Epithelial cell of proximal tubule (primary cell): ENCODE measurements around the gene RBM44. TPM values are rescaled to one million over a fixed set of nuclear protein-coding genes. Genes with fewer than 3 reads are reported as not detected.

Source experiments
- DNase-seq: peaks from one replicate; pipeline ENCODE4 v3.0.0-alpha.2; 2011; ENCODE audit warnings: low read depth
- H3K4me3 ChIP-seq: 2 replicates; pipeline ENCODE4 v1.5.1; 2011; ENCODE audit warnings: low read depth, mild to moderate bottlenecking, low read length
- CTCF ChIP-seq: conservative IDR thresholded peaks from 2 replicates; pipeline ENCODE4 v1.5.1; 2012; ENCODE audit warnings: low read depth, mild to moderate bottlenecking, low read length
- total RNA-seq: library from RNA; depleted of rRNA; stranded (reverse); fragments of >200 nt; gene quantifications from 2 replicates; pipeline ENCODE4 v1.2.3, GENCODE V29; 2015

Gene RBM44
- total RNA-seq, 1 donor from 2014 or later, result 0.75 TPM

GRCh38 chr2:237873897-237874551 is 75.4 kb downstream of the RBM44 start:
- DNase-seq, result no peak
- TF ChIP-seq CTCF, result no peak
- no peak overlapping the region for H3K4me3 ChIP-seq

GRCh38 chr2:237874585-237875161 is 76.1 kb downstream of the RBM44 start:
- TF ChIP-seq CTCF, result no peak
- DNase-seq, result no peak
- H3K4me3 ChIP-seq, result no peak overlapping the region

GRCh38 chr2:237875256-237876060 is 76.9 kb downstream of the RBM44 start:
- H3K4me3 ChIP-seq, result no peak overlapping the region
- TF ChIP-seq CTCF, result no peak
- no peak for DNase-seq

- DNase-seq, result no peak
- H3K4me3 ChIP-seq, result no peak overlapping the region
- no peak for TF ChIP-seq CTCF
Observed at GRCh38 chr2:237876061-237876526, 77.5 kb downstream of the RBM44 start.

GRCh38 chr2:237876532-237876931 is 78.0 kb downstream of the RBM44 start:
- TF ChIP-seq CTCF, result no peak
- H3K4me3 ChIP-seq, result no peak overlapping the region
- DNase-seq, result no peak

GRCh38 chr2:237876951-237877491 is 78.4 kb downstream of the RBM44 start:
- H3K4me3 ChIP-seq, result no peak overlapping the region
- no peak for TF ChIP-seq CTCF
- no peak for DNase-seq
